Ovary (tissue), 3 donors: ENCODE data around the gene MAGI1.

ENCODE experiments used
- CTCF ChIP-seq, 3 donors: fragments of 450-650 bp in 2 of 3; fragments of 200-600 bp in 1 of 3; IDR thresholded peaks; one replicate each; pipeline versions ENCODE4 v1.5.1 to v1.8.0; 2016 to 2022; ENCODE audit warnings: antibody characterized with exemption in 3 of 3, mild to moderate bottlenecking in 1 of 3
- POLR2A ChIP-seq: fragments of 450-650 bp; IDR thresholded peaks from one replicate; pipeline ENCODE4 v1.6.1; 2017; ENCODE audit warnings: antibody characterized with exemption, mild to moderate bottlenecking, moderate library complexity
- donor health status: DM: no; HTN: no; CAD: no.

DNA sequence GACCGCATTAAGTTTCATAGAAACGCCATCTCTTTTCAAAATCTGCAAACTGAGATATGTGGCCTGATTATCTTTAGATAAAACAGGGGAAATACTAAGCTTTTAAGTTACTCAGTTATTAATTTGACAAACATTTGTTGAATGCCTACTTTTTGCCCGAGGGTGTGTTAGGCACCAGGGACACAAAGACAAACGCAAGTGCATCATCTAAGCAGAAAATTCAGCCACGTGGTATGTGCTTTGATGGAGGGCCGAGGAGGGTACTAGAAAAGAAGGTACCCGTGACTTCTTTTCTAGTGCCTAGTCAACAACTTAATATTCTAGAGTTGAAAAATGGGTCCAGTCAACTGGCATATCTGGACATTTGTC lies 594.3 kb downstream of the MAGI1 start:
- no peak for TF ChIP-seq CTCF (IDR thresholded peaks at IDR 0.05)
- TF ChIP-seq POLR2A, result no peak
